GM12875 (cell line): ENCODE data around the gene KIAA1671.

Experiments
- H3K4me3 ChIP-seq: one replicate; pipeline ENCODE4 v1.5.1; 2011; ENCODE audit warnings: low read depth, low read length, control low read depth
- TF ChIP-seq, protein P1 (sequence below): IDR thresholded peaks from 2 replicates; pipeline ENCODE4 v1.5.1; 2011; ENCODE audit warnings: low read depth, mild to moderate bottlenecking, control low read depth, inconsistent platforms, low read length, moderate library complexity, borderline replicate concordance; ENCODE audit not compliant: insufficient read depth

Gene KIAA1671

DNA sequence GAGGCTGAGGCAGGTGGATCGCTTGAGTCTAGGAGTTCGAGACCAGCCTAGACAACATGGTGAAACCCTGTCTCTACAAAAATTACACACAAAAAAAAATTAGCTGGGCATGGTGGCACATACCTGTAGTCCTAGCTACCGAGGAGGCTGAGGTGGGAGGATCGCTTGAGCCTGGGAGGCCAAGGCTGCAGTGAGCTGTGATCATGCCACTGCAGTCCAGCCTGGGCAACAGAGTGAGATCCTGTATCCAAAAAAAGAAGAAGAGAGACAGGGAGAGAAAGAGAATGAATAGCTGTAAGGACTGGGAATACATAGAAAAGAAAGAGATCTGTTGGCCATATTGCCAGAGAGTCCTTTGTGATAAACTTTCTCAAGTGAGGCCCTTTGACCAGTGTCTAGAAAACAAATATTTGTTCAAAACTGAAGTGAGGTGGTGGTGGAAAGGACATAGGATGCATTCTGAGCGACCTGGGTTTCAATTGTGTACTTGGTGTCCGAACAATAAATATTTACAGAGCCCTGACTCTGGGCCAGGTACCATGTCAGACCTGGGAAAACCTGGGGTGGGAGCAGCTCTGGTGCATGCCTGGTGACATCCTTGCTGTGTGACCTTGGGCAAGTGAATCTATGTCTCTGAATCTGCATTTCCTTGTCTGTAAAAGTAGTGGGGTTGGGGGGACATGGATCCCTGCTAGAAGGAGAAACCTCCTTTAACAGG is 157.5 kb downstream of the KIAA1671 start:
- TF ChIP-seq, protein P1, sequence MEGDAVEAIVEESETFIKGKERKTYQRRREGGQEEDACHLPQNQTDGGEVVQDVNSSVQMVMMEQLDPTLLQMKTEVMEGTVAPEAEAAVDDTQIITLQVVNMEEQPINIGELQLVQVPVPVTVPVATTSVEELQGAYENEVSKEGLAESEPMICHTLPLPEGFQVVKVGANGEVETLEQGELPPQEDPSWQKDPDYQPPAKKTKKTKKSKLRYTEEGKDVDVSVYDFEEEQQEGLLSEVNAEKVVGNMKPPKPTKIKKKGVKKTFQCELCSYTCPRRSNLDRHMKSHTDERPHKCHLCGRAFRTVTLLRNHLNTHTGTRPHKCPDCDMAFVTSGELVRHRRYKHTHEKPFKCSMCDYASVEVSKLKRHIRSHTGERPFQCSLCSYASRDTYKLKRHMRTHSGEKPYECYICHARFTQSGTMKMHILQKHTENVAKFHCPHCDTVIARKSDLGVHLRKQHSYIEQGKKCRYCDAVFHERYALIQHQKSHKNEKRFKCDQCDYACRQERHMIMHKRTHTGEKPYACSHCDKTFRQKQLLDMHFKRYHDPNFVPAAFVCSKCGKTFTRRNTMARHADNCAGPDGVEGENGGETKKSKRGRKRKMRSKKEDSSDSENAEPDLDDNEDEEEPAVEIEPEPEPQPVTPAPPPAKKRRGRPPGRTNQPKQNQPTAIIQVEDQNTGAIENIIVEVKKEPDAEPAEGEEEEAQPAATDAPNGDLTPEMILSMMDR, result no peak
- H3K4me3 ChIP-seq, result no peak overlapping the region

DNA sequence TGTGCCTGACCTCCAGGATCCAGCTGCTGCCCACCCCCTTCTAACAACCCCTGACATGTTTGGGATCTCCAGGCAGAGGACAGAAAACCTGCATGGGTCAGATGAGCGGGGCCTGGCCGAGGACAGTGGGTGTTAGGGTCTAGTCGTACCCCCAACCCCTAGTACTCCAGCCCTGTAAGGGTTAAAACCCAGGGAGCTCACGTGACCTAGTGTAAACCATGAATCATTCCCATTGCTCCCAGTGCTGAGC is 158.0 kb downstream of the KIAA1671 start:
- no peak overlapping the region for H3K4me3 ChIP-seq
- TF ChIP-seq, protein P1, result no peak

DNA sequence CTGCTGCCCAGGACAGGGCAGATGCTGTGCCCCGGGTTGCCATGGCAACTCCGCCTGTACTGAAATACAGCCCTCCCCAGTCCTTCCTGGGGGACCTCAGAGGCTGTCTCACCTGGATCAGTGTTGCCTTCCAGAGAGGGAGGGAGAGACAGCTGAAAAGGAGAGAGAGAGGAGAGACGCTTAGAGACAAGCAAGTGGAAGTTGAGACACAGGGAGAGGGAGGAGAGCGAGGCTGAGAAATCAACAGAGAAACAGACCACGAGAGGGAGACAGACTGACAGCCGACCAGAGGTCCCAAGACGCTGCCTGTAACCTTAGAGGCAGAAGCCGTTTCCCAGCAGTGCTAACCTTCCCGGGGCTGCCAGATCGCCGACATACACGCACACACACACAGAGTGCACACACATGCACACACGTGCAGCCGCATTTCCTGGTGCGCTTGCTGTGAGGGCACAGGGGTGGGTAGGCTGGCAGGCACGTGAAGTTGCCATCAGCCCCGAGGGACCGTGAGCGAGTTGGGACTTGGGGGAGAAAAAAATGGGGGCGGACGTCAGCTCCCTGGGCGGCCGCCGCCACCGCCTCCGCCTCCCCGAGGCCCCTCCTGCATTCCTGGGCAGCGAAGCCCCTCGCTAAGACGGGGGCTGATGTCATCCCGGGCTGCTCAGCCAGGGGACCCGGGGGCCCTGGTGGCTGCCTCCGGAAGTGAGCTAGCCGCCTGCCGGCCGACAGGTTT is 158.5 kb downstream of the KIAA1671 start:
- TF ChIP-seq, protein P1, result peak; percentile 46
- no peak overlapping the region for H3K4me3 ChIP-seq

DNA sequence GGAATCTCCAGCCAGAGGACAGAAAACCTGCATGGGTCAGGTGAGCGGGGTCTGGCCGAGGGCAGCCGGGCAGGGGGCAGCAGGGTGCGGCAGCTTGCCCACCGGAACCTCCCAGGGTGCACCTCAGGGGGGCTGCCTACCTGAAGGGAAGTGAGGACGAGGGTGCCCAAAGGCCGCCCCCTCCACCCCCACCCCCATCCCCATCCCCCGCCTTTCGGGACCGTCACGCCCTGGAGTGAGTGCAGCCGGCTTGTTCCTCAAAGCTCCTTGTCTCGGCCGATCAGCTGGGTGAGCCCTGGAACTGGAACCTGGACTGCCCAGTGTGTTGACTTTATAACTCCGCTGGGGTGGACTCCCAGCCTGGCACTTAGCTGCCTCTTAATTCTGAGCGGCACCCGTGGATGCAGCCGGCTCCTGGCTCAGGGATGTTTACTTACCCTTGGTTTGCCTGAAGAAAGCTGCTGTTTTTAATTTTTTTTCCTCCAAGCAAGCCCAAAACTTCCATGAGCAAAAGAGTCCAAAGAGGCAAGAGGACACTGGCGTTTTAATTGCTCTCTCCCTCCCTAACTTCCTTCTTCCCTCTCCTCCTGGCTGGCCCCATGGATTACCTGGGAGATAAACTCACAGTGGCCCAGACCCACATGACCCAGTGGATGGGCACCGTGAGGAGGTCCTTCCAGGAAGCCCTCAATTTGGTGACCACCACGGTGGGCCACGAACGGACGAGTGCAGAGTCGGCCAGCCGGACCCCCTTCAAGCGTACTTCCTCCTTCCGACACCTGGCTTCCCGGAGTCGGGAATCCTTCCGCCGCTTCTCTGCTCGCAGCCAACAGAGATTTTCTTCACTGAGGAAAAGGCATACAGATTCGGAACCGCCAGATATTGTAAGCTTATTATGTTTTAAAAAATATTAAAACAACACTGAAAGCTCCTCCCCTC is 159.3 kb downstream of the KIAA1671 start:
- no peak overlapping the region for H3K4me3 ChIP-seq
- TF ChIP-seq, protein P1, result no peak

DNA sequence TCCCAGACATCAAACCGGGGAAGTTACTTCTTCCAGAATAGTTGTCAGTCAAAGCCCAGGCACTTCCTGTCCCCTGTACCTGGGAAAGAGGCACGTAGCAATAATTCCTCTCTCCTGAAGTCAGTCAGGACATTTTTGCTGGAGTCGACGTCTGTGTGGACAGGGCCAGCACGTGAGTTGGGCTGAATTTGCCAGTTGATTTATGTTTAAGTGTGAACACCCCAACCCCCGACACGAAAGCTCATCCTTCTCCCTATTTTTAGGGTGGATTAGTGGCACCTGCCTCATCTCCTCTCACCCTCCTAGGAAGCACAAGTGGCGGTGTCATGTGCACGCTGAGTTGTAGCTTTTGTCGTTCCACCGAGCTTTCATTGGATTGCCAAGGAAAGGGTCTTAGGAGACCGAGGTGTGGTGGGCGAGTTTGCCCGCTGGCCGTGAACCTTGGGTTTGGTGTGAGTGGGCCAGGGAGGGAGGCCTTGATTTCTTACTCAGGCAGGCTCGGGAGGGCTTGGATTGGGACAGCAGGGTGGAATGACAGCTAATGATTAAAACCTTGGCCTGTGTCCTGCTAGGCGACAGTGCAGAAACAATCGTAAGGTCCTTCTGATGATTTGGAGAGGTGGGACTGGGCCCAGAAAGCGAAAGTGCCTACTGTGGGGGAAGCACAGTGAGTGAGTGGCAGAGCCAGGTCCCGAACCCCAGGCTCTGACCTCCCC is 160.2 kb downstream of the KIAA1671 start:
- no peak overlapping the region for H3K4me3 ChIP-seq
- TF ChIP-seq, protein P1, result no peak

DNA sequence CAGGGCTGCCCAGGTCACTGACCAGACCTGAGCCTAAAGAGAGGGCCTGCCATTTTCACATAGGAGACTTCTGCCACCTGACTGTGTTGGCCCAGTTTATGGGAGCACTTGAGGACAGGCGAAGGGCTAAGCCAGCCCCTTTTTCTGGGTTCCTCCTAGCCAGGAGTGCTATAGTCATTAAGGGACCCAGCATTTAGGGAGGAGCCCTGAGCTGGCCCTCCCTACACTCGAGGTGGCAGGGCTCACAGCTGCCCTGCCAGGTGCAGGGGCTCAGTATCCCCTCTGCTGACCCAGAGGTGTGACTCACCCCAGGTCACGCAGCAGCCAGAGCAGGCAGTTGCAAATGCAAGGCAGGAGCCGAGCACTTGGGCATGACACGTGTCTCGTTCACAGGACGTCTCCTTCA is 160.8 kb downstream of the KIAA1671 start:
- H3K4me3 ChIP-seq, result no peak overlapping the region
- TF ChIP-seq, protein P1, result no peak
